B cell (primary cell): ENCODE measurements around the gene UNC13D. TPM values are rescaled to one million over a fixed set of nuclear protein-coding genes. Genes with fewer than 3 reads are reported as not detected.

Experiments used
- ATAC-seq: fragments of 200-7000 bp; cut with Tn5 transposase; one replicate; pipeline ENCODE4 v1.10.0; 2021; ENCODE audit warnings: low read depth, mild to moderate bottlenecking, moderate number of reproducible peaks, moderate library complexity
- CTCF ChIA-PET: fragments of 350-600 bp; sonication (Branson Sonifier 250); formaldehyde crosslinking; loops from one replicate; lab custom pipeline; 2021; ENCODE audit warnings: antibody characterized with exemption, inconsistent platforms; lab: Charles Lee
- POLR2A ChIA-PET: fragments of 350-600 bp; sonication (Branson Sonifier 250); formaldehyde crosslinking; loops from one replicate; lab custom pipeline; 2021; ENCODE audit warnings: antibody characterized with exemption; lab: Charles Lee
- DNase-seq: peaks from one replicate; pipeline ENCODE4 v3.0.0; 2013
- H2AFZ ChIP-seq: 2 replicates; pipeline ENCODE4 v1.6.1; 2012; ENCODE audit warnings: mild to moderate bottlenecking, low read depth, low read length; ENCODE audit not compliant: insufficient read depth, poor library complexity, severe bottlenecking
- H3K27ac ChIP-seq, 2 donors: 1 replicate in 1 of 2; 2 replicates in 1 of 2; pipeline ENCODE4 v1.5.1; 2012 to 2013; ENCODE audit warnings: low read length in 2 of 2, mild to moderate bottlenecking in 2 of 2, moderate library complexity in 1 of 2
- H3K27me3 ChIP-seq, 4 experiments: fragments of 200-600 bp in 1 of 4; sonication (generic) in 1 of 4; replicated peaks in 1 of 4; 1 replicate in 2 of 4; 2 replicates in 2 of 4; pipeline versions ENCODE4 v1.6.1 to v1.7.0; 2013 to 2016; ENCODE audit warnings: low read length in 3 of 4, mild to moderate bottlenecking in 2 of 4, mixed read lengths in 1 of 4, moderate library complexity in 1 of 4; ENCODE audit not compliant: insufficient read depth in 4 of 4, control insufficient read depth in 3 of 4; ENCODE audit errors: control extremely low read depth in 1 of 4
- H3K36me3 ChIP-seq, 2 experiments: replicated peaks in 1 of 2; 1 replicate in 1 of 2; 2 replicates in 1 of 2; pipeline versions ENCODE4 v1.6.1 to v1.7.1; 2013; ENCODE audit warnings: low read length in 1 of 2; ENCODE audit not compliant: insufficient read depth in 2 of 2, control insufficient read depth in 1 of 2; ENCODE audit errors: control extremely low read depth in 1 of 2, extremely low read depth in 1 of 2
- H3K4me1 ChIP-seq, 2 donors: fragments of 200-600 bp in 1 of 2; sonication (generic) in 1 of 2; 1 replicate in 1 of 2; 2 replicates in 1 of 2; pipeline versions ENCODE4 v1.5.1 to v1.6.1; 2013 to 2017; ENCODE audit warnings: low read length in 2 of 2; ENCODE audit not compliant: control insufficient read depth in 2 of 2, insufficient read depth in 2 of 2
- H3K4me2 ChIP-seq: replicated peaks from 2 replicates; pipeline ENCODE3; 2012; ENCODE audit warnings: mild to moderate bottlenecking, low read depth, low read length; ENCODE audit not compliant: poor library complexity, severe bottlenecking
- H3K4me3 ChIP-seq, 5 experiments: fragments of 200-600 bp in 1 of 5; sonication (generic) in 1 of 5; 1 replicate in 3 of 5; 2 replicates in 2 of 5; pipeline versions ENCODE4 v1.5.1 to v1.7.0; 2011 to 2016; ENCODE audit warnings: low read length in 4 of 5, mild to moderate bottlenecking in 4 of 5, low read depth in 2 of 5, control low read depth in 1 of 5, moderate library complexity in 1 of 5; ENCODE audit not compliant: insufficient read depth in 1 of 5; ENCODE audit errors: control extremely low read depth in 1 of 5, extremely low read depth in 1 of 5
- H3K79me2 ChIP-seq: fragments of 200-600 bp; sonication (generic); one replicate; pipeline ENCODE4 v1.6.0; 2016; ENCODE audit warnings: low read length; ENCODE audit not compliant: control insufficient read depth, insufficient read depth
- H3K9ac ChIP-seq: fragments of 200-600 bp; sonication (generic); 2 replicates; pipeline ENCODE4 v1.6.1; 2017; ENCODE audit warnings: mild to moderate bottlenecking, low read length, moderate library complexity
- H3K9me3 ChIP-seq, 3 donors: one replicate each; pipeline versions ENCODE4 v1.6.1 to v1.7.1; 2013; ENCODE audit warnings: low read length in 2 of 3; ENCODE audit not compliant: control insufficient read depth in 2 of 3, insufficient read depth in 1 of 3; ENCODE audit errors: control extremely low read depth in 1 of 3
- H4K20me1 ChIP-seq: 2 replicates; pipeline ENCODE4 v1.6.0; 2012; ENCODE audit warnings: mild to moderate bottlenecking, low read length; ENCODE audit not compliant: insufficient read depth, control insufficient read depth, poor library complexity, severe bottlenecking
- H3K27ac Mint-ChIP-seq: one replicate; pipeline ENCODE4 v1.8.0; 2021; ENCODE audit warnings: mixed read lengths
- H3K27me3 Mint-ChIP-seq: one replicate; pipeline ENCODE4 v1.8.0; 2021; ENCODE audit warnings: mixed read lengths
- H3K4me1 Mint-ChIP-seq: one replicate; pipeline ENCODE4 v1.8.0; 2021; ENCODE audit warnings: mixed read lengths
- H3K4me3 Mint-ChIP-seq: one replicate; pipeline ENCODE4 v1.8.0; 2021; ENCODE audit warnings: mixed read lengths
- H3K9me3 Mint-ChIP-seq: one replicate; pipeline ENCODE4 v1.8.0; 2022; ENCODE audit warnings: mixed read lengths; ENCODE audit not compliant: insufficient read depth
- CTCF ChIP-seq: fragments of 200-600 bp; IDR thresholded peaks from one replicate; pipeline ENCODE4 v1.8.0; 2022; ENCODE audit warnings: antibody characterized with exemption, mild to moderate bottlenecking
- EZH2 ChIP-seq: IDR thresholded peaks from 2 replicates; pipeline ENCODE4 v1.6.1; 2012; ENCODE audit warnings: borderline replicate concordance, low read depth, mild to moderate bottlenecking, moderate library complexity, low read length; ENCODE audit not compliant: insufficient read depth, poor library complexity, severe bottlenecking
- WGBS: methylation state at CpG from one replicate; pipeline ENCODE4 v1.1.5; 2013; ENCODE audit warnings: missing lambda C conversion rate; ENCODE audit not compliant: insufficient coverage; 5-methylcytosine and 5-hydroxymethylcytosine counted together
- intact Hi-C: fragments of 100-400 bp; cut with micrococcal nuclease; formaldehyde crosslinking; loops from one replicate; pipeline ENCODE4 v1.10.0; 2022
- polyA plus RNA-seq: library from polyadenylated mRNA; depleted of rRNA; stranded (reverse); fragments of >200 nt; gene quantifications from 2 replicates; pipeline ENCODE4 v1.2.3, GENCODE V29; 2012
- total RNA-seq, 2 donors: library from RNA; stranded (reverse); fragments of 120-200 nt in 1 of 2; gene quantifications; 1 replicate in 1 of 2; 2 replicates in 1 of 2; pipeline versions ENCODE4 v1.2.3 to v1.2.4, GENCODE V29; 2013 to 2022

Gene UNC13D
- total and polyA plus RNA-seq, 2 donors (not counting 1 experiment from before 2014, with no cell fraction given), result 101 to 107 TPM

GRCh38 chr17:75824666-75825065 is 19.5 kb downstream of the UNC13D start:
- Histone ChIP-seq H4K20me1 (no peaks in the 10 kb centered on the region), H3K9ac (no peak overlapping the region), H3K27ac (no peak overlapping the region), H3K4me3 (no peak overlapping the region), H3K79me2 (no peaks in the 10 kb centered on the region), H3K9me3 (no peaks in the 10 kb centered on the region), H3K36me3 (peaks cover 0 to 56% of the 10 kb centered on the region in 2 experiments), H3K4me1 (peaks cover 8 to 19% of the 10 kb centered on the region in 2 donors), H2AFZ (no peak overlapping the region), H3K4me2 (no peak overlapping the region), H3K27me3 (no peaks in the 10 kb centered on the region)
- no peak for TF ChIP-seq EZH2
- no peak for TF ChIP-seq CTCF
- H3K27me3 Mint-ChIP-seq, result no peaks in the 10 kb centered on the region
- intact Hi-C loops, result no loop called here
- no peak overlapping the region for H3K4me3 Mint-ChIP-seq
- H3K27ac Mint-ChIP-seq, result no peak overlapping the region
- DNase-seq, result no peak
- no CpG with 5 or more reads among the region's 2 CpGs for WGBS
- ChIA-PET CTCF (interaction anchor here (0.8 to 6.8 kb wide), 5 partner anchors 16 to 181 kb away, joined by 4 to 83 read pairs (median 5); partner anchors contain the start of gene GALK1), POLR2A (no interaction called here)
- no peaks in the 10 kb centered on the region for H3K9me3 Mint-ChIP-seq
- H3K4me1 Mint-ChIP-seq, result peaks cover 24% of the 10 kb centered on the region
- no peak for ATAC-seq

GRCh38 chr17:75824050-75824552 is 20.1 kb downstream of the UNC13D start:
- ChIA-PET CTCF (interaction anchor here (4.6 kb wide), 1 partner anchor 60 kb away, joined by 63 read pairs; the partner anchor contains the start of gene GALK1), POLR2A (interaction anchor here (1.2 kb wide), 1 partner anchor 47 kb away, joined by 4 read pairs; no protein-coding TSS in a partner anchor)
- Histone ChIP-seq H3K4me1 (peaks cover 8 to 19% of the 10 kb centered on the region in 2 donors), H3K4me2 (no peak overlapping the region), H2AFZ (no peak overlapping the region), H3K27me3 (no peaks in the 10 kb centered on the region), H4K20me1 (no peaks in the 10 kb centered on the region), H3K79me2 (no peaks in the 10 kb centered on the region), H3K36me3 (peaks cover 0 to 62% of the 10 kb centered on the region in 2 experiments), H3K9me3 (no peaks in the 10 kb centered on the region), H3K9ac (no peak overlapping the region), H3K27ac (no peak overlapping the region), H3K4me3 (no peak overlapping the region)
- WGBS, result 98% methylated on average over 10 of the region's 13 CpGs
- DNase-seq, result no peak
- Mint-ChIP-seq H3K4me1 (peaks cover 24% of the 10 kb centered on the region), H3K4me3 (no peak overlapping the region), H3K27ac (no peak overlapping the region), H3K27me3 (no peaks in the 10 kb centered on the region), H3K9me3 (no peaks in the 10 kb centered on the region)
- TF ChIP-seq CTCF, result no peak
- TF ChIP-seq EZH2, result no peak
- no peak for ATAC-seq
- intact Hi-C loops, result no loop called here
